ENCODE results near the gene SMARCD2. TPM values are rescaled to one million over a fixed set of nuclear protein-coding genes. Genes with fewer than 3 reads are reported as not detected.
A peak's percentile ranks its signal among the peaks of the same experiment; 100 is the strongest.
"Not testable (repeated sequence)": the region's sequence is repeated elsewhere in the genome, so short reads cannot be mapped to it uniquely, and the experiment has no call there.

The SMARCD2 gene
- total RNA-seq, 1 donor from 2014 or later = 78.8 TPM

DNA sequence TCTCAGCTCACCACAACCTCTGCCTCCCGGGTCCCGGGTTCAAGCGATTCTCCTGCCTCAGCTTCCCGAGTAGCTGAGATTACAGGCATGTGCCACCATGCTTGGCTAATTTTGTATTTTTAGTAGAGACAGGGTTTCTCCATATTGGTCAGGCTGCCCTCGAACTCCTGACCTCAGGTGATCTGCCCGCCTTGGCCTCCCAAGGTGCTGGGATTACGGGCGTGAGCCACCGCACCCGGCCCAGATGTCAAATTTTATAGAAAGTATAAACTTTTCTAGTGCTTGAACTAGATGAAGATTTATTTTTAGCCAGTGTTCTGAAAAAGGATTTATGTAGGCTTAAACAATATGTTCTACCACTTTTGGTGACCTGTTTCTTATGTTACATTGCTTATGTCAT, 46.1 kb downstream of the SMARCD2 start:
- not testable (repeated sequence) for DNase-seq

DNA sequence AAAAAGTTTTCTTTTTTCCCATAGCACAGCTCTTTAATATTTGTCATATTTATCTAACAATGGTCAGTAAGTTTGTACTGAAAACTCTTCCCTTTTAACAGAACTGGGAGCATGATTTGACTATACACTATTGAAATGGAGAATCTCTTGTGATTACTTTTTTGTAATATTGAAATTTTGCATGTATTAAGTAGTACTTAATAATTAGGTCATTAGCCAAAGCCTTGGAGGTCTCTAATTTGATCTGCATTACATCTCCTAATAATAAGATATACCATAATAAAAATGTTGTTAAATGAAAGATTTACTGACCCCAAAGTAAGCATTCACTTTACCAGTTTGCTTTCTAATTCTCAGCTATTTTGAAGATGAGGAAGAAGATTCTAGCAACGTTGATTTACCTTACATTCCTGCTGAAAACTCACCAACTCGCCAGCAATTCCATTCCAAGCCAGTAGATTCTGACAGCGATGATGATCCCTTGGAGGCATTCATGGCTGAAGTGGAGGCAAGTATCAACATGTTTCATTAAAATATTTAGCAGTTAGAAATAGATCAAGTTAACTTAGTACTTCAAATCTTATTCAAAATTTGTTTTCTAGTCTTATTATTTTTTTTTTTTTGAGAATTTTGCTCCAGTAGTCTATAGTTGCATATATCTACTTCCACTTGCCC, 50.3 kb downstream of the SMARCD2 start:
- no peak for DNase-seq

GRCh38 chr17:63790057-63790456, 52.4 kb downstream of the SMARCD2 start:
- DNase-seq = no peak

- DNase-seq = no peak
These were observed 55.3 kb downstream of the SMARCD2 start for GRCh38 chr17:63786971-63787711.

DNA sequence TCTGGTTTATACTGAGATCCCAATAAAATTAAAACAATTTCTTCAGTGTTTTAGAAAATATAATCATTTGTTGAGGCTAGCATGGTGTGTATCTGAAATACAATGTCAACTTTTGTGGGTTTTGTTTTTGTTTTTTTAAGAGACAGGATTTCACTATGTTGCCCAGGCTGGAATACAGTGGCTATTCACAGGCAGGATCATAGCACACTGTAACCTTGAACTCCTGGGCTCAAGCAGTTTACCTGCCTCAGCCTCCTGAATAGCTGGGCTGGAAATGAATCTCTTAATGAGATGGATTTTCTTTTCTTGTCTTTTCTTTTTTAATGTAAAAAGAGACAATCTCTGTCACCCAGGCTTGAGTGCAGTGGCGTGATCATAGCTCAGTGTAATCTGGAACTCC, 56.4 kb downstream of the SMARCD2 start:
- DNase-seq = no peak

GRCh38 chr17:63785556-63785955, 56.9 kb downstream of the SMARCD2 start:
- DNase-seq = peak; percentile 44

DNA sequence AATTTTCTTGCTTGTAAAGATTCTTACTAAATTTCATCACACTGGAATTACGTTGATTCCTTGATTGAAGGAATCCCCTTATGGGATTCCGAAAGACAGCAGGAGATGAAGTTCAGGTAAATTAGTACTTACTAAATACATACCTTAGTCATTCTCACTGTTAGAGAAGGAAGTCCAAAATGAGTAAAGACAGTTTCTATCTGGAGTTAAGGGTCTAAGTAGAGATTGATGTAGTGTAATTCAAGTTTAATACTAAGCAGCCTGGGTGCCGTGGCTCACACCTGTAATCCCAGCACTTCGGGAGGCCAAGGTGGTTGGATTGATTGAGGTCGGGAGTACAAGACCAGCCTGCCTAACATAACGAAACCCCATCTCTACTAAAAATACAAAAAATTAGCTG, 59.0 kb downstream of the SMARCD2 start:
- DNase-seq = no peak

Other genes with a start within 250 kb of the SMARCD2 start
- gene TACO1, start 241.8 kb downstream of the SMARCD2 start, total RNA-seq = 15.5 and 24.3 TPM in 2 replicates
- gene MAP3K3, start 220.3 kb downstream of the SMARCD2 start, total RNA-seq = 138 and 207 TPM in 2 replicates
- 46.5 and 64.4 TPM in 2 replicates for gene LIMD2, start 142.6 kb downstream of the SMARCD2 start, total RNA-seq
- 26.5 and 27.5 TPM in 2 replicates for gene STRADA, start 100.9 kb downstream of the SMARCD2 start, total RNA-seq
- 109 and 164 TPM in 2 replicates for gene CCDC47, start 69.1 kb downstream of the SMARCD2 start, total RNA-seq
- 71.6 and 81.5 TPM in 2 replicates for gene DDX42, start 68.5 kb downstream of the SMARCD2 start, total RNA-seq
- gene PSMC5, start 15.3 kb downstream of the SMARCD2 start, total RNA-seq = 46.6 and 92.0 TPM in 2 replicates
- gene FTSJ3, start 15.0 kb downstream of the SMARCD2 start, total RNA-seq = 73.3 and 78.8 TPM in 2 replicates
- not detected in 2 replicates for gene CSH2, start 31.0 kb upstream of the SMARCD2 start, total RNA-seq
- not detected in 2 replicates for gene GH2, start 39.3 kb upstream of the SMARCD2 start, total RNA-seq
- not detected in 2 replicates for gene CSH1, start 53.9 kb upstream of the SMARCD2 start, total RNA-seq
- gene CSHL1, start 68.6 kb upstream of the SMARCD2 start, total RNA-seq = not detected in 2 replicates
- gene GH1, start 76.2 kb upstream of the SMARCD2 start, total RNA-seq = not detected in 2 replicates
- 2.1 and 5.1 TPM in 2 replicates for gene CD79B, start 89.6 kb upstream of the SMARCD2 start, total RNA-seq
- 0.09 and 0.17 TPM in 2 replicates for gene SCN4A, start 130.2 kb upstream of the SMARCD2 start, total RNA-seq
- 0.42 and 0.85 TPM in 2 replicates for gene PRR29, start 155.7 kb upstream of the SMARCD2 start, total RNA-seq
- gene ICAM2, start 177.9 kb upstream of the SMARCD2 start, total RNA-seq = 443 and 748 TPM in 2 replicates

All from dermis blood vessel endothelial cell (primary cell).